ENCODE results near the gene HOXB1. TPM values are rescaled to one million over a fixed set of nuclear protein-coding genes. Genes with fewer than 3 reads are reported as not detected.

Gene HOXB1
- total RNA-seq, 1 experiment from 2014 or later = not detected

GRCh38 chr17:48541036-48541576 lies 10.3 kb upstream of the HOXB1 start:
- H3K4me3 ChIP-seq = no peak overlapping the region
- H3F3A ChIP-seq (ENCODE audit: insufficient read depth, low read depth) = 0 out of 2 replicates have a peak, but pooled peaks cover 4% of the 10 kb centered on the region
- POLR2A ChIA-PET (ENCODE audit: unreplicated experiment) = no interaction called here
- H4K20me1 ChIP-seq (ENCODE audit: insufficient read depth) = no peaks in the 10 kb centered on the region
- H3K9me3 ChIP-seq (ENCODE audit: insufficient read depth, low read depth) = no peaks in the 10 kb centered on the region
- no TSS peak for BruUV-seq (replicated peaks)
- H3K4me1 ChIP-seq (replicated peaks; ENCODE audit: insufficient read depth) = 0 out of 2 replicates have a peak, but pooled peaks cover 13% of the 10 kb centered on the region
- intact Hi-C loops (cut with micrococcal nuclease; ENCODE audit: unreplicated experiment) = no loop called here
- no peak overlapping the region for H3K4me2 ChIP-seq
- H2AFZ ChIP-seq = no peak overlapping the region
- H3K9me2 ChIP-seq (ENCODE audit: insufficient read depth) = no peaks in the 10 kb centered on the region
- no peaks in the 10 kb centered on the region for H3K36me3 ChIP-seq (ENCODE audit: low read depth)
- H3K27me3 ChIP-seq (ENCODE audit: insufficient read depth, low read depth) = no peaks in the 10 kb centered on the region
- no peak for TF ChIP-seq EZH2 (IDR thresholded peaks at IDR 0.05; ENCODE audit: low read depth)
- TF ChIP-seq CTCF (conservative IDR thresholded peaks at IDR 0.05) = no peak
- no peaks in the 10 kb centered on the region for H3K79me2 ChIP-seq (ENCODE audit: low read depth)
- CTCF ChIA-PET = no interaction called here
- H3K27ac ChIP-seq = no peak overlapping the region
- DNase-seq = no peak

GRCh38 chr17:48540213-48540612 lies 9.4 kb upstream of the HOXB1 start:
- H3K27ac ChIP-seq = no peak overlapping the region
- CTCF ChIA-PET = no interaction called here
- POLR2A ChIA-PET (ENCODE audit: unreplicated experiment) = no interaction called here

GRCh38 chr17:48539177-48539576 lies 8.4 kb upstream of the HOXB1 start:
- Histone ChIP-seq H3K4me1 (replicated peaks; ENCODE audit: insufficient read depth) (0 out of 2 replicates have a peak, but pooled peaks cover 13% of the 10 kb centered on the region), H3K36me3 (ENCODE audit: low read depth) (no peaks in the 10 kb centered on the region), H3K27me3 (ENCODE audit: insufficient read depth, low read depth) (no peaks in the 10 kb centered on the region), H3K4me3 (no peak overlapping the region), H3K9me3 (ENCODE audit: insufficient read depth, low read depth) (no peaks in the 10 kb centered on the region), H3K79me2 (ENCODE audit: low read depth) (no peaks in the 10 kb centered on the region), H2AFZ (no peak overlapping the region), H3K27ac (no peak overlapping the region), H3F3A (ENCODE audit: insufficient read depth, low read depth) (peaks cover 5% of the 10 kb centered on the region; the same call in 1 of the 2 replicates), H3K9me2 (ENCODE audit: insufficient read depth) (no peaks in the 10 kb centered on the region), H3K4me2 (no peak overlapping the region), H4K20me1 (ENCODE audit: insufficient read depth) (no peaks in the 10 kb centered on the region)
- ChIA-PET CTCF (no interaction called here), POLR2A (ENCODE audit: unreplicated experiment) (no interaction called here)
- no TSS peak for BruUV-seq (replicated peaks)
- intact Hi-C loops (cut with micrococcal nuclease; ENCODE audit: unreplicated experiment) = no loop called here
- TF ChIP-seq EZH2 (IDR thresholded peaks at IDR 0.05; ENCODE audit: low read depth) (no peak), CTCF (conservative IDR thresholded peaks at IDR 0.05) (no peak)
- no peak for DNase-seq

More at GRCh38 chr17:48540213-48540612, 9.4 kb upstream of the HOXB1 start:
- H3K27me3 ChIP-seq (ENCODE audit: insufficient read depth, low read depth) = no peaks in the 10 kb centered on the region
- no peaks in the 10 kb centered on the region for H3K9me2 ChIP-seq (ENCODE audit: insufficient read depth)
- no peaks in the 10 kb centered on the region for H3K36me3 ChIP-seq (ENCODE audit: low read depth)
- H3K4me1 ChIP-seq (replicated peaks; ENCODE audit: insufficient read depth) = 0 out of 2 replicates have a peak, but pooled peaks cover 13% of the 10 kb centered on the region
- TF ChIP-seq EZH2 (IDR thresholded peaks at IDR 0.05; ENCODE audit: low read depth) (no peak), CTCF (conservative IDR thresholded peaks at IDR 0.05) (no peak)
- H3K79me2 ChIP-seq (ENCODE audit: low read depth) = no peaks in the 10 kb centered on the region
- H3F3A ChIP-seq (ENCODE audit: insufficient read depth, low read depth) = 0 out of 2 replicates have a peak, but pooled peaks cover 4% of the 10 kb centered on the region
- H3K4me2 ChIP-seq = no peak overlapping the region
- H3K4me3 ChIP-seq = no peak overlapping the region
- no peaks in the 10 kb centered on the region for H4K20me1 ChIP-seq (ENCODE audit: insufficient read depth)
- intact Hi-C loops (cut with micrococcal nuclease; ENCODE audit: unreplicated experiment) = no loop called here
- no peak overlapping the region for H2AFZ ChIP-seq
- DNase-seq = no peak
- H3K9me3 ChIP-seq (ENCODE audit: insufficient read depth, low read depth) = no peaks in the 10 kb centered on the region
- BruUV-seq (replicated peaks) = no TSS peak

All from PC-9 (cell line).